ENCODE measurements around the gene DTX3L.
"Not testable (repeated sequence)": the region's sequence is repeated elsewhere in the genome, so short reads cannot be mapped to it uniquely, and the experiment has no call there.

DTX3L gene

DNA sequence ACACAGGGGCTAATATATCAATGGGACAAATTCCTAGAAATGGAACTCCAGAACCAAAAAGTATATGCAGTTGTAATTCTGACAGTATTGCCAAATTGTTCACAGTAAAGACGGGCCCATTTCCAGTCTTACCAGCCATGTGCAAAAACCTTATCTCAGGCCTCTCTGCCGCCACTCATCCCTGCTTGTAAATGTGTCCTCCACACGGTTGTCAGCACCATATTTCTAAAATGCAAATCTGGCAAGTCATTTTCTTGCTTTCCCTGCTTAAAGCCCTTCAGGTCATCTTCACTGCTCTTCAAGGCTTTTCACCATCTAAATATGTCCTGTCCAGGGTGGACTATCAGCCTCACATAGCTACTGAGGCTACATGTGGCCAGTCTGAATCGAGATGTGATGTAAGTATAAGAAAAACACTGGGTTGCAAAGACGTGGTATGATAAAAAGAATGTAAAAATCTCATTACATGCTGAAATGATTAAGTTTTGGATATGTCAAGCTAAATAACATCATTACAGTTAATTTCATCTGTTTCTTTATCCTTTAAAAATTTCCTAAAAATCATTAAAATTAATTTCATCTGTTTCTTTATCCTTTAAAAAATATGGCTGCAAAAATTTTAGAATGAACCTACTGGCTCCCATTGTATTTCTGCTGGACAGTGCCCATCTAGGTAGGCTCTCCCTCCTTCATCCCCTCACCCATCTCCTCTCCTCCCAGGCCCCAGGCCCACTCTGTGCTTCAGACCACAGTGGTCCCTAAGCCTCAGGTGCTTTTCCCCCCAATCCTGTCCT, 1.0 kb upstream of the DTX3L start:
- DNase-seq (ENCODE audit: low spot score), result no peak

DNA sequence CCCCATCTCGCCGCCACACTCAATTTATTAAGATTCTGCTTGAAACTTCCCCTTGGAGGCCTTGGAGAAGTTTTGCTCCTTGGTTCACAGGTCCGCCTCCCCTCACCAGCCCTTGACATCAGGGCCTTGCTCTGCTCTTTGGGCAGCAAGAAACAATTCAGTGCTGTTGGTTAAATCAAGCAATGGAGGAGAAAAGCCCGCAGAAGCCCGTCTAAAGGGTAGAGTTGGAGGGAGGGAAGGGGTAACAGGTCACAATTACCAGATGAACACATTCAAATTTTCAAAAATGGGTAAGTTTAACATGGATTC, 467 bp upstream of the DTX3L start:
- DNase-seq (ENCODE audit: low spot score), result peak; percentile 25

DNA sequence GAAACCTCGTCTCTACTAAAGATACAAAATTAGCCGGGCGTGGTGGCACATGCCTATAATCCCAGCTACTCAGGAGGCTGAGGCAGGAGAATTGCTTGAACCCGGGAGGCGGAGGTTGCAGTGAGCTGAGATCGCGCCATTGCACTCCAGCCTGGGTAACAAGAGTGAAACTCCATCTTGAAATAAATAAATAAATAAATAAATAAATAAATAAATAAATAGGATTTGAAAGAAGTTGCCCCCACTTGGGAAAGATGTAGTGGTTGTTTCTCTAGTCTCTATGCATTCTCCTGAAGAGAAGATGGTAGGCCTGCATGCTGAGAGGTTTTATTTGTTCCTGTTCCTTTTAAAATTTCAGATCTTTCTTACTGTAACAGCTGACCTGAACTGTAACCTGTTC, 4.0 kb downstream of the DTX3L start:
- not testable (repeated sequence) for DNase-seq (ENCODE audit: low spot score)

DNA sequence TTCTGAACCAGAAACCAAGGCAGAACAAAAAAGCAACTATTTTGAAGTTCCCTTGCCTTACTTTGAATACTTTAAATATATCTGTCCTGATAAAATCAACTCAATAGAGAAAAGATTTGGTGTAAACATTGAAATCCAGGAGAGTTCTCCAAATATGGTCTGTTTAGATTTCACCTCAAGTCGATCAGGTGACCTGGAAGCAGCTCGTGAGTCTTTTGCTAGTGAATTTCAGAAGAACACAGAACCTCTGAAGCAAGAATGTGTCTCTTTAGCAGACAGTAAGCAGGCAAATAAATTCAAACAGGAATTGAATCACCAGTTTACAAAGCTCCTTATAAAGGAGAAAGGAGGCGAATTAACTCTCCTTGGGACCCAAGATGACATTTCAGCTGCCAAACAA, 4.6 kb downstream of the DTX3L start:
- no peak for DNase-seq (ENCODE audit: low spot score)

DNA sequence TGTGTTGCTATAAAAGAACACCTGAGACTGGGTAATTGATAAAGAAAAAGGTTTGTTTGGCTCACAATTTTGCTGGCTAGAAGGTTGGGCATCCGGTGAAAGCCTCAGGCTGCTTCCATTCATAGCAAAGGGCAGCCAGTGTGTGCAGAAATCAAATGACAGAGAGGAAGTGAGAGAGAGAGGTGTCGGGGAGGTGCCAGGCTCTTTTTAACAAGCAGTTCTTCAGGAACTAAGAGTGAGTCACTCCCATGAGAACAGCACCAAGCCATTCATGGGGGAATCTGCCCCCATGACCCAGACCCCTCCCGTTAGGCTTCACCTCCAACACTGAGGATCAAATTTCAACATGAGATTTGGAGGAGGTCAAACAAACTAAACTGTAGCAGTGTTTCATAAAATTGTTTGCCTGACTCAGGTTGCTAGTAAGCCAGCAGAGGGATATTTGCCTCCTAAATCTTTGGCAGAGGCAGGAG, 8.8 kb downstream of the DTX3L start:
- DNase-seq (ENCODE audit: low spot score), result no peak

DNA sequence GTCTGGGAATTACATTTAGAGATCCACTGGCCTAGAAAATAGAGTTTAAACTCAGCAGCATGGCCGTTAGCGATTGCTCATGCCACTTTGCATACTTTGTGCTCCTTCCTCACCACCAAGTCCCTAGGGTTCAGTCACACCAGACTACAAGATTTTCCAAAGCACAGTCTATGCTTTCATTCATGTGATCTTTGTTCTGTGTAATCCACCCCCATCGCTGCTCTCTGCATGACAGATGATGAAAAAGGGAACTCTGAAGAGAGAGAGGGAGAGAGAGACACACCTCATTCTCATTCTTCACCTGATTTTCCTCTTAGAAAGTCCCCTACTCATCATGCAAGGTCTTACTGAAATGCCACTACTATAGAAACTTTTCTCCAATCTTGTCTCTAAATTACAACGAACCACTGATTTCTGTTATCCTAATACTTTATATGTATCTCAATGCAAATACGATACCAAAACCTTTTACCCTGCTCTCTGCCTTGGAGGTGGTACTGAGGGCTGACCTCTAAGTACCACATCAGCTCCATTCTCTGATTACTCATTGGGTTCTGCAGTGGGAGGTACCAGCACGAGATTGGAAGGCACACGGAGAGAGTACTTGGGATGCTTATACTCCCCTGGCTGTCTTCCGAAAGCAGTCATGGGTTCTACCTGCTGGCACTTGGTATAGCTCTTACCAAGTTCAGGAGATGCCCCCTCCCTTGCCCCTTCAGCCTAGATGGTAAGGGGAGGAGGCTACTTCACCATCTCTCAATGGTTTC, 12.2 kb downstream of the DTX3L start:
- DNase-seq (ENCODE audit: low spot score), result no peak

- DNase-seq (ENCODE audit: low spot score), result no peak
Observed at GRCh38 chr3:122577409-122578031, 13.4 kb downstream of the DTX3L start, which contains the start of gene PARP15. Gene PARP15, plus strand, starts transcription at chr3:122577650. Its CDS starts 18 bp downstream, at chr3:122577668.

GRCh38 chr3:122578069-122578740, 14.1 kb downstream of the DTX3L start:
- DNase-seq (ENCODE audit: low spot score), result no peak

DNA sequence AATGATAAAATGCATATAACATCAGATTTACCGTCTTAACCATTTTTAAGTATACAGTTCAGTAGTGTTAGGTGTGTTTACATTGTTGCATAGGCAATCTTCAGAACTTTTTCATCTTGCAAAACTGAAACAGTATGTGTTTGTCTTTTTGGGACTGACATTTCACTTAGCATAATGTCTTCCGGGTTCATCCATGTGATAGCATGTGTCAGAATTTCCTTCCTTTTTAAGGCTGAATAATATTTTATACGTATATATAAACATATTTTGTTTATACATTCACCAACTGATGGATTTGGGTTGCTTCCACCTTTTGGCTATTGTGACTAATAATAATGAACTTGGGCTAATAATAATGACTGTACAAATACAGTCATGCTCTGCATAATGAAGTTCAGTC, 16.3 kb downstream of the DTX3L start:
- DNase-seq (ENCODE audit: low spot score), result no peak

DNA sequence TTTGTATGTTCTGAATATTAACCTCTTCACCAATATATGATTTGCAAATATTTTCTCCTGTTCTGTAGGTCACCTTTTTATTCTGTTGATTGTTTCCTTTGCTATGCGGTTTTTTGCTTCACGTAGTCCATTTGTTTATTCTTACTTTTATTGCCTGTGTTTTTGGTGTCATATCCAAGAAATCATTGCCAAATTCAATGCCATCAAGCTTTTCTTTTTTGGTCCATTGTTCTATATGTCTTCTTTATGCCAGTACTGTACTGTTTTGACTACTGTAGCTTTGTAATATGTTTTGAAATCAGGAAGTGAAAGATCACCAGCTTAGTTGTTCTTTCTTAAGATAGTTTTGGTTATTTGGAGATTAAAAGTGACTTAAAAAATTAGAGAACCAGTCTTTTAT, 17.5 kb downstream of the DTX3L start:
- DNase-seq (ENCODE audit: low spot score), result no peak

DNA sequence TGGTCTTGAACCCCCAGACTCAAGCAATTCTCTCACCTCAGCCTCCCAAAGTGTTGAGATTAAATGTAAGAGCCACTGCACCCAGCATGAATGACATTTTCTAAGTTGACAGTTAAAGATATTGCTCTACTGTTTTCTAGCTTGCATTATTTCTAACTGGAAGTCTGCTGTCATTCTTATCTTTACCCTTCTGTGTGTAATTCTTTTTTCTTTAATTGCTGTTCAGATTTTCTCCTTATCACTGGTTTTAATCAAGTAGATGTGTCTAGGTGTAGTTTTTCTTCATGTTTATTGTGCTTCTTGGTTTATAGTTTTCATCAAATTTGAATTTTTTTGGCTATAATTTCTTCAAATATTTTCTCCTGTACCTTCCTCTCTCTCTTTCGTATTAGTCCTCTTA, 18.3 kb downstream of the DTX3L start:
- no peak for DNase-seq (ENCODE audit: low spot score)

GRCh38 chr3:122586098-122586497, 22.0 kb downstream of the DTX3L start:
- no peak for DNase-seq (ENCODE audit: low spot score)

DNA sequence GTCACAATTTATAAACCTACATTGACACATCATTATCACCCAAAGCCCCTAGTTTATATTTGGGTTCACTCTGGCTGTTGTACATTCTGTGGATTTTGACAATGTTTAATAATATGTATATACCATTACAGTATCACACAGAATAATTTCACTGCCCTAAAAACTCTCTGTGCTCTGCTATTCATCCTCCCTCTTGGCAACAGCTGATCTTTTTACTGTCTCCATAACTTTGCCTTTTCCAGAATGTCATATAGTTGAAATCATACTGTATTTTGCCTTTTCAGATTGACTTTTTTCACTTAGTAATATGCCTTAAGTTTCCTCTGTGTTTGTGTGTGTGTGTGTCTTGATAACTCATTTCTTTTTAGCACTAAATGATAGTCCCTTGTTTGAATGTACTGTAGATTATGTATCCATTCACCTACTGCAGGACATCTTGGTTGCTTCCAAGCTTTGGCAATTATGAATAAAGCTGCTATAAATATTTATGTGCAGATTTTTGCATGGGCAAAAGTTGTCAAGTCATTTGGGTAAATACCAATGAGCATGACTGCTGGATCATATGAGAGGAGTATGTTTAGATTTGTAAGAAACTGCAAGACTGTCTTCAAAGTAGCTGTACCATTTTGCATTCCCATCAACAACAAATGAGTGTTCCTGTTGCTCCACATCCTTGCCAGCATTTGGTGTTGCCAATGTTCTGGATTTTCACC, 22.8 kb downstream of the DTX3L start:
- no peak for DNase-seq (ENCODE audit: low spot score)

DNA sequence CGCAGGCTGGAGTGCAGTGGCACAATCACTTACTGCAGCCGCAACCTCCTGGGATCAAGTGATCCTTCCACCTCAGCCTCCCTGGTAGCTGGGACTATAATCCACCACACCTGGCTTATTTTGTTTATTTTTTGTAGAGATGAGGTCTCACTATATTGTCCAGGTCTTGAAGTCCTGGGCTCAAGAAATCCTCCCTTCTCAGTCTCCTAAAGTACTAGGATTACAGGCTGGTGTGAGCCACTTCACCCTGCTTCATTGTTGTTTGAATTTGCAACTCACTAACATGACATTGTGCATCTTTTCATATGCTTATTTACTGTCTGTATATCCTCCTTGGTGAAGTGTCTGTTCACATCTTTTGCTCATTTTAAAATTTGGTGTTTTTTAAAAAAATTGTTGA, 23.4 kb downstream of the DTX3L start:
- DNase-seq (ENCODE audit: low spot score), result no peak

DNA sequence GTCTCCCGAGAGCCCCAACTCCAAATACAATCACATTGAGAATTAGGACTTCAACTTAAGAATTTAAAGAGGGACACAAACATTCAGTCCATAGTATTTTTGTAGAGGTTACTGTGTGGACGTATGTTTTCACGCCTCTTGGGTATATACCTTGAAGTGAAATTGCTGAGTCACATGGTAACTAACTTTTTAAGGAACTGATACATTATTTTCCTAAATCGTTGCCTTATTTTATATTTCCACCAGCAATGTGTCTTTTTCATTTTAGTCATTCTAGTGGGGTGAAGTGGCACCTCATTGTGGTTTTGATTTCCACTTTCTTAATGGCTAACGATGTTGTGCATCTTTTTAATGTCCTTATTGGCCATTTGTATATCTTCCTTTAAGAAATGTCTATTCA, 25.2 kb downstream of the DTX3L start:
- no peak for DNase-seq (ENCODE audit: low spot score)

DNA sequence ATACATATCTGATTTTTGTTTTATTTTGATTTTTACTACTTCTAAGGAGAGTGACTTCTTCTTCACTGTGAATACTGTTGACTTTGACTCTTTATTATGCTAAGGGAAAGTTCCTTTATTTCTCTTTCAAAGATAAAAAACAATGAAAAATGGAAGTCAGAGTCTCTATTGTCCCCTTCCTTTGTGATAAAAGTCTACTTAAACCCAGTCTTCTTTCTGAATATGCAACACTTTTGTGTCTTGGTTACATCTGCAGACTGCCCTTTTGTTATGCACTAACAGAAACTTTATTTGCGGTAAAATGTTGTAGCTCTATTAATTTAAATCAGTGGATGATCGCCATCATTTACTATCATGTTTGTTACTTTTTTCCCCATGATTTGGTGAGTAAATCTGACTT, 26.5 kb downstream of the DTX3L start:
- no peak for DNase-seq (ENCODE audit: low spot score)

GRCh38 chr3:122594025-122594424, 29.9 kb downstream of the DTX3L start:
- no peak for DNase-seq (ENCODE audit: low spot score)

GRCh38 chr3:122598151-122598550, 34.0 kb downstream of the DTX3L start:
- DNase-seq (ENCODE audit: low spot score), result no peak

GRCh38 chr3:122598556-122598955, 34.4 kb downstream of the DTX3L start:
- no peak for DNase-seq (ENCODE audit: low spot score)

DNA sequence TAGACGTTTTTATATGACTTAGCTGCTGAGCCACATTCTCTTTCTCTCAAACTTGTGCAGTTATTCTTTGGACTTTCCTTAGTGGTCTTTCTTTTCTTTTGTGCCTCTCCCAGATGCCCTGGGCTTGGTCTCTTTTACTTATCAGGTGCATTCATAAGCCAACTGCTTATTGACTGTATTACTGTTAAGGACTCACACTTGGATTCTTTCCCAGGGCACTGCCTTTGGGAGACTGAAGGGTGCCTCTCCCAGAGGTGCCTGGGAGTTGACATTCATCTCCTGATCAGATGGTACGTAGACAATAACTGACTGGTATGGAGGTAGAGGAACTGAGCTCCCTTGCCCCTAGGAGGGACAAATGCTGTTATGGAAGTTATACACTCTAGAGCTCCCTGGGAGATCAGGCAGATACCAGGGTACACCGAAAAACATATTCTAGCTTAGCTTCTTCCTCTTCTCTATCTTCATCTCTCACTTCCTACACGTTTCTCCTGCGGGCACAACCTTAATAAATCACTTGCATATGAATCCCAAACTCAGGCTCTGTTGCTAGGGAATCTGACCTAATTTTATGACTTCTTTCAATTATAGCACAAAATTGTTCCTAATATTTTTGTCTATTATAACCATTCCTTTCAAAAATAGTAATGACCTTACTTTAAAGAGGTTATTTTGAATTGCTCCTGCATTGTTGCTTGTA, 38.0 kb downstream of the DTX3L start:
- DNase-seq (ENCODE audit: low spot score), result no peak

DNA sequence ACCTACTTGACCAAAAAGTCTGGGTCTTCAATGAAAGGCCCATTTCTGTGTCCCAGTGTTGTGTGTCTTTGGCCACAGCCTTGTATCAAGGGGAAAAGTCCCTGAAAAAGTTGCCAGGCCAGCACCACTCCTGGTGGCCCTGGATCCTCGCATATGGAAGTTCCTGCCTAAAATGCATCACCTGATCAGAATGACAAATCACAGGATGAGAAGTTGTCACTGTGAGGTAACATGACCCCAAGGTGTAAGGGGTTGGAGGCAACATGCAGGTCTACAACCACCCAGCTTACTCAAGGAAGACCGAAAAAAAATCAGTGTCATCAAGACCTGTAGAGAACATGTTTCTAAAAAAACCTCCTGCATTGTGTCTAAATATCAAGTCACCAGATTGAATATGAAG, 38.9 kb downstream of the DTX3L start:
- no peak for DNase-seq (ENCODE audit: low spot score)

Data from pons (tissue), 1 donor.